Activated CD8-positive, alpha-beta memory T cell treated with anti-CD3 and anti-CD28 coated beads, Interleukin-2, amount 50 U/mL, for 24 hours (primary cell): Measurements from ENCODE around the gene PDGFRB.
A peak's percentile ranks its signal among the peaks of the same experiment; 100 is the strongest.

Experiments used
- DNase-seq: peaks from one replicate; pipeline ENCODE4 v3.0.0-alpha.2; 2020; ENCODE audit errors: extremely low read depth

Gene PDGFRB

DNA sequence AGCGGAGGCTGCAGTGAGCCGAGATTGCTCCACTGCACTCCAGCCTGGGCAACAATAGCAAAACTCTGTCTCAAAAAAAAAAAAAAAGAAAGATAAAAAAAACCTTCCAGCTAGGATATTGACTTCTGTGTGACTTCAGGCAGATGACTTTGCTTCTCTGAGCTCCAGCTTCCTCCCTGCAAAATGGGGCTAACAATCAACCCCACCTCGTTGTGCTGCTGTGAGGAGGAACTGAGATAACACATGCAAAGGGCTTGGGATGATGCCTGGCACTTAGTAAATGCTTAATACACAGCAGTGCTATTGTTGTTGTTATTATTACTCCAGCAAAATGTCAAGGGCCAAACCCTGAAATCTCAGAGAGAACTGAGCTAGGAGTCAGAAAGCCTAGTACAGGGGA is 7.4 kb upstream of the PDGFRB start:
- no peak for DNase-seq

- no peak for DNase-seq
These were observed 6.5 kb upstream of the PDGFRB start for GRCh38 chr5:150162142-150162513.

- DNase-seq = peak; percentile 44
These were observed 5.8 kb upstream of the PDGFRB start for GRCh38 chr5:150161242-150162141.

DNA sequence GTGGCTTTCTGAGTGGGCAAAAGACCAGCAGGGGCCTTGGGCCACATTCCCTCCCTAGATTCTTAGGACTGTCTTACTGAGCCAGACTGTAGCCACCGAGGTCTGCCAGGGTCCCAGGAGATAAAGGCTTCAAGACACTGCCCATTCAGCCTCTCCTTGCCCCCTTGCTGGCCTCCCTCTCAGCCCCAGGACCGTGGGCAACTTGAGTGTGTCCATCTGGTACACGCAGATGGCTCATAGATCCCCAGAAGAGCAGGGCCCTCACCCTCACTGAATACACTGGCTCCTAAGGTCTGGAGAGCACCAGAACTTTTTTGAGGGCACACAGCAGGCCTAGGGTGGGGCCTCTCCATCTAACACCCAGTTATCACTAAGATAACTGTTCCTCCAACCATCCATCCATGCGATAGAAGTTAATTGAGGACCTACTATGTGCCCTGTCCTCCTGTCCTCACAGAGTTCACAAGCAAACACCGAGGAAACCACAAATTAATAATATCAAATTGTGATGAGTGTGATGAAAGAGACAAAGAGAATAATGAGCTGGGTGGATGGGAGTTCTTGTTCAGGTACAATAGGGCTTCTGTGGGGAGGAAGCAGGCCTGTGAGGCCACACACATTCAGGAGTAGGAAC is 4.9 kb upstream of the PDGFRB start:
- DNase-seq = no peak

DNA sequence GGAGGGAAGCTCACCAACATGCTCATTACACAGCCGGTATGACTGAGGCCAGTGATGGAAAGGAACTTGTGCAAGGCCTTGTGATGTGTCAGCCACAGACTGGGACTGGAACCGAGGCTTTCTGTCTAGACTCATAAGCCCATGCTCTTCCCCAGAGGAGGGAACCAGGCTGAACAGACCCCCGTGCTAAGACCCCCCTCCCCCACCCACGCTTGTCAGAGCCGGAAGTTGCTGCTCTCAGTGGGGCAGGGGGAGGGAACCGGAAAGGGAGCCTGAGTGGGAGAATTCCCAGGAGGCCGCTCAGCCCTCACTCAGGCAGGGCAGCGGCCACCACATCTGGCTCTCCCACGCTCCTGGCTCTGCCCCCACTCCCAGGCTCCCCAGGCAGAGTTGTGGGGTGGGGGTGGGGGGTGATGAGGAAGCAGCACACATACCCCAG is 4.1 kb upstream of the PDGFRB start:
- DNase-seq = no peak

GRCh38 chr5:150159031-150159430 is 3.4 kb upstream of the PDGFRB start:
- no peak for DNase-seq

DNA sequence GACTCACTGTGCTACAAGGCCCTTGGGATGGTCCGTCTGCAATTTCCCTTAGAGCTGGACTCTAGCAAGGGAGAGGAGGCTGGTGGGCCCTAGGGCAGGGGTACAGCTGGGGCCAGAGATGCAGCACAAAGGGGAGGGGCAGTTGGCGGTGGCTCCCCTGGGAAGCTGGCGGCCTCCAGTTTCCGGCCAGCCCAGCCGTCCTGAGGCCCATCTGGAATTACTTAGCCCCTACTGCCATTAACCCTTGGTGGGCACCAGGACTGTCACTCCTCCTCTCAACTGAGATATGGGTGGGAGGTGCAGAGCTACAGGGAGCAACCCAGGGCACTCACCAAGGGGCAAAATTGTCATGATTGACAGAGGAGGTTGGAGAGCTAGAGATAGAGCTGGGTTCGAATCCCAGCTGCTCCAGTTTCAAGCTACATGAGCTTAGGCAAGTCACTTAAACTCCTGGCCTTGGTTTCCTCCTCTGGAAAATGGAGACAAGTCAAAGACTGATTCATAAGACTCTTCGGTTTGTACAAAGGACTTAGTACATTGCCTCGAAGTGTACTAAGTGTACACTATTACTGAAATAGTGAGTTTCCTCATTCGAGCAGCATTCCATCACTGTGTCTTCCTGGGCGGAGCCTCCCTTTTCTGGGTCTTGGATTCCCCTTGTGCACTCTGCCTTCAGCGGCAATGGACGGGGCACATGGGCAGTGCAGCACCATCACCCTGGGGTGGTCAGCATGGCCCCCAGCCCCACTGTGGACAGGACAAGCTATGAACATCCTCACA is 2.7 kb upstream of the PDGFRB start:
- no peak for DNase-seq

DNA sequence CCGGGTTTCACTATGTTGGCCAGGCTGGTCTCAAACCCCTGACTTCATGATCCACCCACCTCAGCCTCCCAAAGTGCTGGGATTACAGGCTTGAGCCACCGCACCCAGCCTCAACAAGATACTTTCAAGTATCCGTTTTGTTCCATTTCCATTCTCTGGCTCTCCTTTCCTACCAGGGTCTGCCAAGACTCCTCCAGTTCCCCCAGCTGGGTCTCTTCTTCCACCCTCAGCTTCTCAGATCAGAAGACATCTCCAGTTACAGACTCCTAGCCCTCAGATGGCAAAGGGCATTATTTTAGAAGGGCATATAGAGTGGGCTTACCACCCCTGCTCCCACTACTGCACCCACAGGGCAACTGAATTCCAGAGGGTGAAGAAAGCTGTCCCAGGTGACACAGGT is 1.5 kb upstream of the PDGFRB start:
- DNase-seq = no peak

GRCh38 chr5:150156540-150156939 is 895 bp upstream of the PDGFRB start:
- no peak for DNase-seq

- no peak for DNase-seq
These were observed 353 bp upstream of the PDGFRB start for GRCh38 chr5:150156027-150156368.

DNA sequence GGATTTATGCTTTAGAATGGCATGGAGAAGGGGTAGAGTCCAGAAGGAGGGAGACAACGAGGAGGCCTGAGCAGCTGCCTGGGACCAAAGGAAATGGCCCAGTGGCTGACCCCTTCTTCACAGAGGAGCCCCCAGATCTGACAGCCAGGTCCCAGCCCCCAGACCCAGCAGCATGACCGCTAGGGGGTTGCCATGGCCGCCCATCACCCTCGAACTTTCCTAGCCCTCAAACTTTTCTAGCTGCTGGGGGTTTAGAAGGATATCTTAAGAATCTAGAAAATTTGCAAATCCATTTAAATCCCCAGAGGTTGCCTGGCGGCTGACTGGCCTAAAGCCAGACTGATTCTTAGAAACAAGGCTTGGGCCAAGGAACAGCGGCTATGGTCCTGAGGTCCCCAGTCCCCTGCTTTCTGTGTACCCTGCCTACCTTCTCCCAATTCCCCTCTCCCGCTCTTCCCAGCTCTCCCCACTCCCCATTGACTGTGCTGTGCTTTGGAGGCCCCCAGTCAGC is 972 bp downstream of the PDGFRB start:
- no peak for DNase-seq

- no peak for DNase-seq
These were observed 1.6 kb downstream of the PDGFRB start for GRCh38 chr5:150153957-150154617.

GRCh38 chr5:150153483-150153882 is 2.2 kb downstream of the PDGFRB start:
- no peak for DNase-seq

- DNase-seq = no peak
These were observed 2.8 kb downstream of the PDGFRB start for GRCh38 chr5:150152636-150153462.

- DNase-seq = no peak
These were observed 6.0 kb downstream of the PDGFRB start for GRCh38 chr5:150149618-150150017.

- DNase-seq = no peak
These were observed 7.3 kb downstream of the PDGFRB start for GRCh38 chr5:150148117-150148927.

GRCh38 chr5:150147670-150148069 is 8.0 kb downstream of the PDGFRB start:
- DNase-seq = no peak

GRCh38 chr5:150146862-150147601 is 8.6 kb downstream of the PDGFRB start:
- DNase-seq = no peak

GRCh38 chr5:150146235-150146634 is 9.4 kb downstream of the PDGFRB start:
- DNase-seq = no peak
